SH-SY5Y (cell line): ENCODE data around the gene ACMSD.

Source experiments
- GATA2 ChIP-seq: IDR thresholded peaks from 2 replicates; pipeline ENCODE4 v1.6.1; 2011; ENCODE audit warnings: mild to moderate bottlenecking, low read depth, low read length
- GATA3 ChIP-seq: IDR thresholded peaks from 2 replicates; pipeline ENCODE4 v1.6.1; 2011; ENCODE audit warnings: low read depth, mild to moderate bottlenecking, low read length, moderate library complexity

ACMSD gene

GRCh38 chr2:134883552-134884293 lies 45.3 kb downstream of the ACMSD start:
- TF ChIP-seq GATA2 = no peak
- TF ChIP-seq GATA3 = no peak

DNA sequence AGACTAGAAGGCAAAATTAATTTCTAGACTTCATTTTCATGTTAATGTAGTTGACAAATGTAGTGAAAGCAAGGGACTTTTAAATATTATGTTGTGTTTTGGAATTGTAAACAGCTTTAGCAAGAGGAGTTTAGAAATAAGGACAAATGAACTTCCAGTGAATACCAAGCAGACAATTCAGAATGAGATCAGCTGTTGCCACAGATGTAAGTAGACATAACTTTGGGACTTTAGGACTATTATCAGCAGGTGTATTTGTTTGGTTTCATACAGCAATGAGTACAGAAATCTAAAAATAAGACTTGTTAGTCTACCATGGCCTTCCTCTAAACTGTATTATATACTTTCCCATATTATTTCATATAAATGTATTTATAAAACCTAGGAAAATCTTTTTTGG lies 46.0 kb downstream of the ACMSD start:
- TF ChIP-seq GATA2 (no peak), GATA3 (no peak)

GRCh38 chr2:134892282-134893035 lies 54.0 kb downstream of the ACMSD start:
- TF ChIP-seq GATA2 (no peak), GATA3 (no peak)

DNA sequence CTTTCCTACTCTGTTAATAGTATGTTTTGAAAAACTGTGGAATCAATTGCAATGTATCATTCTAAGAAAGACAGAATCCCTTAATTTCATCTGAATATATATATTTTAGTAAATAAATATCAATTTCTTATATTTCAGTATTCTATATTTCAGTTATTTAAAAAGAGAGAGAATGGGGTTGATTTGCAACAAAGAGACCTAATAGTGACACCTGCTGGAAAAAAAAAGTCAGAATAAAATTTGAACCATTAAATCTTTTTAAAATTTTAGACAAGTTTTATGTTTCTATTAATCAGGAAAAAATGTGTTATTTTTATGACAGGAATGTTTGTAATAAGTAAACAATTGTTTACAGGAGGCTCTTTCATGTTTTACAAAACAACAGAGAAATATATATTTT lies 59.5 kb downstream of the ACMSD start:
- TF ChIP-seq GATA2 (no peak), GATA3 (no peak)

- TF ChIP-seq GATA3 = no peak
- no peak for TF ChIP-seq GATA2
Observed at GRCh38 chr2:134899204-134899603, 60.8 kb downstream of the ACMSD start.

- no peak for TF ChIP-seq GATA3
- TF ChIP-seq GATA2 = no peak
Observed at GRCh38 chr2:134900151-134900550, 61.7 kb downstream of the ACMSD start.

GRCh38 chr2:134905168-134905567 lies 66.8 kb downstream of the ACMSD start:
- TF ChIP-seq GATA2 = no peak
- no peak for TF ChIP-seq GATA3

GRCh38 chr2:134906726-134907125 lies 68.3 kb downstream of the ACMSD start:
- no peak for TF ChIP-seq GATA3
- no peak for TF ChIP-seq GATA2

- TF ChIP-seq GATA3 = no peak
- no peak for TF ChIP-seq GATA2
Observed at GRCh38 chr2:134910763-134911399, 72.5 kb downstream of the ACMSD start.

GRCh38 chr2:134911400-134911785 lies 73.0 kb downstream of the ACMSD start:
- TF ChIP-seq GATA2 (no peak), GATA3 (no peak)

- TF ChIP-seq GATA3 = no peak
- TF ChIP-seq GATA2 = no peak
Observed at GRCh38 chr2:134912361-134912760, 73.9 kb downstream of the ACMSD start.

- no peak for TF ChIP-seq GATA2
Observed at GRCh38 chr2:134917360-134917865, 79.0 kb downstream of the ACMSD start.

GRCh38 chr2:134917888-134918525 lies 79.6 kb downstream of the ACMSD start:
- no peak for TF ChIP-seq GATA2
- no peak for TF ChIP-seq GATA3

GRCh38 chr2:134918526-134919340 lies 80.3 kb downstream of the ACMSD start, which contains the start of gene CCNT2:
Gene CCNT2 (plus strand): TSS chr2:134918822. CDS start chr2:134918855, 33 bp downstream.
- no peak for TF ChIP-seq GATA3
- no peak for TF ChIP-seq GATA2
